IPS-18a (cell line): ENCODE measurements around the gene ALX3.
"Not testable (repeated sequence)": the region's sequence is repeated elsewhere in the genome, so short reads cannot be mapped to it uniquely, and the experiment has no call there.

Experiments
- H3K27ac ChIP-seq: one replicate; pipeline ENCODE4 v1.5.1; 2013; ENCODE audit warnings: low read length
- H3K27me3 ChIP-seq: one replicate; pipeline ENCODE4 v1.6.1; 2013; ENCODE audit warnings: mild to moderate bottlenecking, low read length; ENCODE audit not compliant: control insufficient read depth, insufficient read depth
- H3K36me3 ChIP-seq: one replicate; pipeline ENCODE4 v1.6.1; 2013; ENCODE audit warnings: low read depth, low read length; ENCODE audit not compliant: control insufficient read depth
- H3K4me1 ChIP-seq: one replicate; pipeline ENCODE4 v1.6.1; 2013; ENCODE audit warnings: low read depth, low read length; ENCODE audit not compliant: control insufficient read depth
- H3K4me3 ChIP-seq: one replicate; pipeline ENCODE4 v1.5.1; 2013; ENCODE audit warnings: low read length
- H3K9ac ChIP-seq: one replicate; pipeline ENCODE4 v1.6.1; 2013; ENCODE audit warnings: mild to moderate bottlenecking, low read length, moderate library complexity
- H3K9me3 ChIP-seq: one replicate; pipeline ENCODE4 v1.6.1; 2013; ENCODE audit warnings: low read depth, low read length; ENCODE audit not compliant: control insufficient read depth

The ALX3 gene

GRCh38 chr1:110034040-110034450 is 36.4 kb downstream of the ALX3 start:
- H3K4me3 ChIP-seq: peak overlapping the region; percentile 76
- H3K4me1 ChIP-seq: peaks cover 19% of the 10 kb centered on the region
- H3K36me3 ChIP-seq: peaks cover 18% of the 10 kb centered on the region
- no peaks in the 10 kb centered on the region for H3K27me3 ChIP-seq
- peak overlapping the region; percentile 88 for H3K9ac ChIP-seq
- no peaks in the 10 kb centered on the region for H3K9me3 ChIP-seq
- peak overlapping the region; percentile 2 for H3K27ac ChIP-seq

DNA sequence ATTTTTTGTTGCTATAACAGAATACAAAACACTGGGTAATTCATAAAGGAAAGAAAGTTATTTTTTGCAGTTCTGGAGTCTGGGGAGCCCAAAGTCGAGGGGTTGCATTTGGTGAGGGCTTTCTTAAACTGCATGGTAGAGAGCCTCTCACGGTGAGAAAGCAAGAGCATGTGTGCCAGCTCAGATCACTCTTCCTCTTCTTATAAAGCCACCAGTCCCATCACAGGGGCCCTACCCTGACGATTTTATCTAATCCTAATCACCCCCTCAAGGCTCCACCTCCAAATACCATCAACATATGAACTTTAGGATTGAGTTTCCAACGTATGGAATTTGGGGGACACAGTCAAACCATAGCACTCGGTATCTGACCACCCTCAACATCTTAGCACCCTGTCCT is 37.1 kb downstream of the ALX3 start:
- Histone ChIP-seq H3K27ac (no peak overlapping the region), H3K4me1 (peaks cover 19% of the 10 kb centered on the region), H3K27me3 (no peaks in the 10 kb centered on the region), H3K36me3 (peaks cover 12% of the 10 kb centered on the region), H3K4me3 (no peak overlapping the region), H3K9me3 (no peaks in the 10 kb centered on the region), H3K9ac (no peak overlapping the region)

DNA sequence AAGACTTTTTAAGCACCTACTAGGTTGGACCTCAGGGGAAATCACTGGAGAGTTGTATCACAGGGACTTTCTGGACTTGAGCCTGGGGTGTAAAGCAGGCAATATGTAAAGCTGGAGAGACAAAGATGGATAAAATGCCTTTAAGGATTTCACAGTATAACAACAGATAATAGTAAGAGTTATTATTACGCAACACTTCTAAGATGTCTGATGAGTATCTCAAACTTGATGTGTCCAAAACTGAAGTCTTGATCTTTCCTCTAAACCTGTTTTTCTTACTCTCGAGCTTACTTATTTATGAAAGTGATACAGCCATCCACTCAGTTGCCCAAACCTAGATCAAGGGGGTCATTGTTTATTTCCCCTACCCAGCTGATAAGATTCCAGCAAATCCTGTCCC is 38.1 kb downstream of the ALX3 start:
- H3K27ac ChIP-seq: no peak overlapping the region
- no peak overlapping the region for H3K9ac ChIP-seq
- H3K4me1 ChIP-seq: peaks cover 19% of the 10 kb centered on the region
- no peaks in the 10 kb centered on the region for H3K27me3 ChIP-seq
- H3K9me3 ChIP-seq: no peaks in the 10 kb centered on the region
- peaks cover 3% of the 10 kb centered on the region for H3K36me3 ChIP-seq
- H3K4me3 ChIP-seq: no peak overlapping the region

GRCh38 chr1:110030687-110031086 is 39.8 kb downstream of the ALX3 start:
- not testable (repeated sequence) for H3K27ac ChIP-seq, H3K36me3 ChIP-seq, H3K4me3 ChIP-seq, H3K27me3 ChIP-seq, H3K9me3 ChIP-seq, H3K9ac ChIP-seq
- H3K4me1 ChIP-seq: peaks cover 17% of the 10 kb centered on the region

DNA sequence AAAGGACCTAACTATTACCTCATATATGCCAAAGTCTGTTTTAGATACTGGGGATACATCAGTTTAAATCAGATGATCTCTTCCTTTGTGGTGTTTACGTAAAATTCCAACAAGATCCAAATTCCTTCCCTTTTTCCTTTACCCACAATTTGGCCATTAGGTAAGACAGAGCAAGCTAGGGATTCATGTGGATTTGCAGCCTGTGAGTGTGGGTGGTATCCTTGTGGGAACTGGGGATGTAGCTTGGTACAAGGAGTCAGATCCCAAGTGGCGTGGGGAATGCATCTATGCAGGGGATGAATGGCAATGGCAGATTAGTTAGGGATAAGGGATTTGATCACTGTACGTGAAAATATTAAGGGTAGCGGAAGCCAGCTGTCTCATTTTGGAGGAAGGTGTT is 45.9 kb downstream of the ALX3 start:
- Histone ChIP-seq H3K27ac (no peak overlapping the region), H3K36me3 (peaks cover 42% of the 10 kb centered on the region), H3K4me1 (no peaks in the 10 kb centered on the region), H3K27me3 (no peaks in the 10 kb centered on the region), H3K9me3 (no peaks in the 10 kb centered on the region), H3K9ac (no peak overlapping the region), H3K4me3 (no peak overlapping the region)

GRCh38 chr1:110021285-110021684 is 49.2 kb downstream of the ALX3 start:
- no peaks in the 10 kb centered on the region for H3K4me1 ChIP-seq
- H3K9ac ChIP-seq: no peak overlapping the region
- no peaks in the 10 kb centered on the region for H3K27me3 ChIP-seq
- H3K9me3 ChIP-seq: no peaks in the 10 kb centered on the region
- no peak overlapping the region for H3K4me3 ChIP-seq
- H3K36me3 ChIP-seq: peaks cover 75% of the 10 kb centered on the region
- H3K27ac ChIP-seq: no peak overlapping the region

GRCh38 chr1:110019770-110020169 is 50.7 kb downstream of the ALX3 start:
- no peaks in the 10 kb centered on the region for H3K9me3 ChIP-seq
- H3K4me1 ChIP-seq: no peaks in the 10 kb centered on the region
- H3K27ac ChIP-seq: no peak overlapping the region
- no peaks in the 10 kb centered on the region for H3K27me3 ChIP-seq
- H3K36me3 ChIP-seq: peaks cover 89% of the 10 kb centered on the region
- H3K4me3 ChIP-seq: no peak overlapping the region
- no peak overlapping the region for H3K9ac ChIP-seq

DNA sequence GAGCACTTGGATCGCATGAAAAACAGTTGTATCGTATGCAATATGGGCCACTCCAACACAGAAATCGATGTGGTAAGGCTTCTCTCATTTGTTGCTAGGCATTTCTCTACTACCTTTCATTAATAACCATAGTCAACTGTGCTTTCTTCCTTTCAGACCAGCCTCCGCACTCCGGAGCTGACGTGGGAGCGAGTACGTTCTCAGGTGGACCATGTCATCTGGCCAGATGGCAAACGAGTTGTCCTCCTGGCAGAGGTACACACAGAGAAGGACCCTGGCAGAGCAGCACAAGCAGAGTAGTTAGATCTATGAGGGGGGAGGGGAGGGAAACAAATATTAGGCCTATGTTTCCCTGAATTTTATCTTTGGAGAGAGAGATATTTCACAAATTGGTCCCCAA is 52.1 kb downstream of the ALX3 start:
- Histone ChIP-seq H3K27ac (no peak overlapping the region), H3K27me3 (no peaks in the 10 kb centered on the region), H3K9ac (no peak overlapping the region), H3K9me3 (no peaks in the 10 kb centered on the region), H3K4me1 (no peaks in the 10 kb centered on the region), H3K4me3 (no peak overlapping the region), H3K36me3 (peaks cover 91% of the 10 kb centered on the region)

DNA sequence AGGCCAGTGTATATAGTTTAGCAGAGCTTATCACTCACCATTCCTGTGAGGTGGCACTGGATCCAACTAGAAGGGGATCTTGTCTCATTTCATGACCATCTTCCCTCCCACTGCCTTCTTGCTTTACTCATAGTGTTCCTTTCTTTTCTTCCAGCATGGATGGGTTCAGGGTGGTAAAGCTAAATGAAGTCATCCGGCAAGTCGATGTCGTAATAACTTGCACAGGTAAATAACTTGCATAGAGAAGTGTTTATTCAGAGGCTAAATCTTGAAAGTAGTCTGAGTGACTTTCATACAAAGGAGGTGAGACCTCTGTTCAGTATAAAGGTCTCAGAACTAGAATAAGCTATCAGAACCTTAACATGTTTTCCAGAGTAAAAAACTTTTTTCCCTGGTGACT is 52.7 kb downstream of the ALX3 start:
- no peak overlapping the region for H3K27ac ChIP-seq
- no peaks in the 10 kb centered on the region for H3K9me3 ChIP-seq
- no peaks in the 10 kb centered on the region for H3K4me1 ChIP-seq
- no peak overlapping the region for H3K4me3 ChIP-seq
- peaks cover 89% of the 10 kb centered on the region for H3K36me3 ChIP-seq
- no peak overlapping the region for H3K9ac ChIP-seq
- H3K27me3 ChIP-seq: no peaks in the 10 kb centered on the region

GRCh38 chr1:110012100-110012780 is 58.2 kb downstream of the ALX3 start:
- no peak overlapping the region for H3K27ac ChIP-seq
- no peak overlapping the region for H3K4me3 ChIP-seq
- peaks cover 5% of the 10 kb centered on the region for H3K4me1 ChIP-seq
- H3K9ac ChIP-seq: no peak overlapping the region
- H3K9me3 ChIP-seq: no peaks in the 10 kb centered on the region
- peaks cover 71% of the 10 kb centered on the region for H3K36me3 ChIP-seq
- H3K27me3 ChIP-seq: no peaks in the 10 kb centered on the region

GRCh38 chr1:110011527-110012041 is 58.9 kb downstream of the ALX3 start:
- Histone ChIP-seq H3K9ac (no peak overlapping the region), H3K4me1 (peaks cover 11% of the 10 kb centered on the region), H3K27me3 (no peaks in the 10 kb centered on the region), H3K4me3 (no peak overlapping the region), H3K9me3 (no peaks in the 10 kb centered on the region), H3K36me3 (peaks cover 65% of the 10 kb centered on the region), H3K27ac (no peak overlapping the region)
